HG02840 (cell line): ENCODE data around the gene DRC7.
"Not testable (repeated sequence)": the region's sequence is repeated elsewhere in the genome, so short reads cannot be mapped to it uniquely, and the experiment has no call there.

Experiments used
- ATAC-seq: cut with Tn5 transposase; IDR thresholded peaks from one replicate; pipeline ENCODE4 v1.9.1; 2021; ENCODE audit warnings: mild to moderate bottlenecking, moderate library complexity, moderate number of reproducible peaks; ENCODE audit not compliant: unreplicated experiment, low FRiP score

Gene DRC7

DNA sequence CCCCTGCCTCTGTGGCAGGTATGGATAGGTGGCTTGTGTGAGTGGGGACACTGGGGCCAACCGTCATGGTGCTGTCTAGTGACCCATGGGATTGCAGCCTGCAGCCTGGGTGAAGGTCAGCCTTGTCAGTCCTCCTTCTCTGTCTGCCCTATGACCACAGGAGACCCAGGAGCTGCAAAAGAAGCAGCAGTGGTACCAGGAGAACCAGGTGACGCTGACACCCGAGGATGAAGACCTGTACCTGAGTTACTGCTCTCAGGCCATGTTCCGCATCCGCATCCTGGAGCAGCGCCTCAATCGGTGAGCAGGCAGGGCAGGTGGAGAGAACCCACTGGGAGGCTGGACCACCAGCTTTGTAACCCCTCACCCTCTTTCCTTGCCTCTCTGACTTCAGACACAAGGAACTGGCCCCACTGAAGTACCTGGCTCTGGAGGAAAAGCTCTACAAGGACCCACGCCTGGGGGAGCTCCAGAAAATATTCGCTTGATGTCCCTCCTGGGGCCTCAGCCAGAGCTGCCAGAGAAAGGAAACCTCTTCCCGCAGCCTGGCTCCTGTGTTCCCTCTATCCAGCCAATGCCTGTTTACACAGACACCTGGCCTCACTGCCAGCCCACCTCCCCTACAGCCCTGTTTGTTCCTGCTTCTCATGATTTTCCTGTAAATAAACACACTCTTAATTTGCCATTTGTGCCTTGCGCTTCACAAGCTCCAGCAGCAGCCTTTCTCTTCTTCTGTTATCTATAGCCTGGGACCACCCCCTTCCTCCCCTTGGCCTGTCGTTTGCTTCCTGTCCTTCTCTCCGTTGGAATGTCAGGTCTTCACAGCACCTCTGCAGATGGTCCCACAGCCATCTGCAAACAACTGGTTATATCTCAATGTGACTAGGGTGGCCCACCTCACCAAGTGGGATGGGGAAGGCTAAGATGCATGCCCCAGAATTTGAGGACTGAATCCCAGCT is 36.4 kb downstream of the DRC7 start:
- ATAC-seq, result no peak

- ATAC-seq, result no peak
Observed at GRCh38 chr16:57732037-57732436, 37.4 kb downstream of the DRC7 start.

DNA sequence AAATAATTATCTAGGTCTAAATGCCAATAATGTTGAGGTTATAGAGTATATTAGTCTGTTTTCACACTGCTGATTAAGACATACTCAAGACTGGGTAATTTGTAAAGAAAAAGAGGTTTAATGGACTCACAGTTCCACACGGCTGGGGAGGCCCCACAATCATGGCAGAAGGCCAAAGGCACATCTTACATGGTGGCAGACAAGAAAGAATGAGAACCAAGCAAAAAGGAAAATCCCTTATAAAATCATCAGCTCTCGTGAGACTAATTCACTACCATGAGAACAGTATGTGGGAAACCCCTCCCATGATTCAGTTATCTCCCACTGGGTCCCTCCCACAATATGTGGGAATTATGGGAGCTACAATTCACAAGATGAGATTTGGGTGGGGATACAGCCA is 38.1 kb downstream of the DRC7 start:
- no peak for ATAC-seq

DNA sequence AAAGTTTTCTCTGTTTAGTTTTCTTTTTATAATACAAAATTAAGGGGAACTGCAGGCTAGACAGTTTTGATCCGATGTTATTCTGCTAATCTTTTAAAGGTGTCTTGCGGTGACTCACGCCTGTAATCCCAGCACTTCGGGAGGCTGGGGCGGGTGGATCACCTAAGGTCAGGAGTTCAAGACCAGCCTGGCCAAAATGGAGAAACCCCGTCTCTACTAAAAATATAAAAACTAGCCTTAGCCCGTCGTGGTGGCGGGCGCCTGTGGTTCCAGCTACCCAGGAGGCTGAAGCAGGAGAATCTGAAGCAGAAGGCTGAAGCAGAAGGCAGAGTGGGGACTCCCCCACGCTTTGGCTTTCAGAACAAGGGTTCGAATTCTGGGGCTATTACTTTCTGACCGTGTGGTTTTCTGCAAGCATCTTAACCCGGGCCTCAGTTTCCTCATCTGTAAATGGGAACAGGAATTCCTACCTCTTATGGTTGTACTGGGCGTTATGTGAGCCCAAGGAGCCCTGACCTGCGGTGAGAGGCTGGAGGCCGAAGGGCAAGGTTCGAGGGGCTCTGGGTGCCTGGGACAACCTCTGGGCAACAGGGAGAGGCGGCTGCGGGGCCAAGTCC is 39.8 kb downstream of the DRC7 start:
- ATAC-seq, result no peak

- peak; percentile 88 for ATAC-seq
Observed at GRCh38 chr16:57734925-57735754, 40.5 kb downstream of the DRC7 start.

- peak; percentile 28 for ATAC-seq
Observed at GRCh38 chr16:57735755-57736418, 41.3 kb downstream of the DRC7 start, which contains the start of gene KATNB1. KATNB1 (plus strand) TSS chr16:57735770; CDS start chr16:57737244, 1,474 bp downstream.

- no peak for ATAC-seq
Observed at GRCh38 chr16:57736419-57737351, 42.1 kb downstream of the DRC7 start.

GRCh38 chr16:57738844-57739243 is 44.2 kb downstream of the DRC7 start:
- no peak for ATAC-seq

DNA sequence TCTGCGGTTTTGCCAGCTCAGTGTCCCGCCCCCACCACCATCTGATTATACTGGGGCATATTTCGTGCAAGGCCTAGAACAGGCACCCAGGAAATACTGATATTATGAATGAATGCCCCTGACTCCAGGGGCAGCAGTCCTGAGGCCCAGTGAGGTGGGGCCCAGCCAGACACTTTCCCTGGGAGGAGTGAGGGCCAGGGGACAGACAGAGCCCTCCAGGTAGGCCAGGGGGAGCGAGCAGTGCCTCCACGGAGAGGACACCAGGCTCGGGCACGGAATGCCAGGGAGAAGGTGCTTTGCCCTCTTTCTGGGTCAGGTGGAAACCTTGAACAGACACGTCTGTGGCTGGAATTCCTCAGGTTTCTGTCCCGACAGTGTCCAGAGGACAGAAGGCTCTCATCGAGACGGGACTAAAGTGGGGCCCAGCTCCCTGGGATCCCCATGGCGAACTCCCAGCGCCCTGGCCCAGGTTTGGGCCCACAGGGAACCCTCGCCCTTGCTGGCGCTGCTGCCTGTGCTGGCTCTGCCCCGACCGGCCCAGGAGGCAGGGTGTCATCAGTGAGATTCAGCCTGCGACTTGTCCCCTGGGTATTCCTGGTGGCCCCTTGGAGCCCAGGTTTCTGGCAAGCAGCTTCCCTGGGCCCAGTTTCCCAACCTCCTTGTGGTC is 45.3 kb downstream of the DRC7 start:
- ATAC-seq, result no peak

- no peak for ATAC-seq
Observed at GRCh38 chr16:57740423-57741071, 45.9 kb downstream of the DRC7 start.

DNA sequence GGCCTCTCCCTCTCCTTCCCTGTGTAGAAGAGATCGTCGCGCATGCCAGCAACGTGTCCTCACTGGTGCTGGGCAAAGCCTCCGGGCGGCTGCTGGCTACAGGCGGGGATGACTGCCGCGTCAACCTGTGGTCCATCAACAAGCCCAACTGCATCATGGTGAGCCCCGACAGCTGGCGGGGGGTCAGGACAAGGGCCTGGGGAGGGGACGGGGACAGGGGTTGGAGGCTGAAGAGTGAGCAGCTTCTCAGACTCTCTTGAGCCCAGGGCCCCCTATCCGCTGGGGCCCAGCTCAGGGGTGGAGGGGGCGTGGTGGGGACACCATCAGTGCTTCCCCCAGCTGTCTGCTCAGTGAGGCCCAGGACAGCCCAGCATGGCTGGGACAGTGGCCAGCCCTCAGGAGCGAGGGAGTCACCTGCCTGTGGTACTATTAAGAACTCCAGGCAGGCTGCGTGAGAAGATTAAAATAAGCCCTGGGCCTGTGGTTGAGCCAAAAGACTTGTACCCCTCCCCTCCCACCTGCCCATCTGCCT is 47.1 kb downstream of the DRC7 start:
- ATAC-seq, result no peak

- no peak for ATAC-seq
Observed at GRCh38 chr16:57742543-57742942, 47.9 kb downstream of the DRC7 start.

GRCh38 chr16:57743458-57743857 is 48.9 kb downstream of the DRC7 start:
- ATAC-seq, result no peak

DNA sequence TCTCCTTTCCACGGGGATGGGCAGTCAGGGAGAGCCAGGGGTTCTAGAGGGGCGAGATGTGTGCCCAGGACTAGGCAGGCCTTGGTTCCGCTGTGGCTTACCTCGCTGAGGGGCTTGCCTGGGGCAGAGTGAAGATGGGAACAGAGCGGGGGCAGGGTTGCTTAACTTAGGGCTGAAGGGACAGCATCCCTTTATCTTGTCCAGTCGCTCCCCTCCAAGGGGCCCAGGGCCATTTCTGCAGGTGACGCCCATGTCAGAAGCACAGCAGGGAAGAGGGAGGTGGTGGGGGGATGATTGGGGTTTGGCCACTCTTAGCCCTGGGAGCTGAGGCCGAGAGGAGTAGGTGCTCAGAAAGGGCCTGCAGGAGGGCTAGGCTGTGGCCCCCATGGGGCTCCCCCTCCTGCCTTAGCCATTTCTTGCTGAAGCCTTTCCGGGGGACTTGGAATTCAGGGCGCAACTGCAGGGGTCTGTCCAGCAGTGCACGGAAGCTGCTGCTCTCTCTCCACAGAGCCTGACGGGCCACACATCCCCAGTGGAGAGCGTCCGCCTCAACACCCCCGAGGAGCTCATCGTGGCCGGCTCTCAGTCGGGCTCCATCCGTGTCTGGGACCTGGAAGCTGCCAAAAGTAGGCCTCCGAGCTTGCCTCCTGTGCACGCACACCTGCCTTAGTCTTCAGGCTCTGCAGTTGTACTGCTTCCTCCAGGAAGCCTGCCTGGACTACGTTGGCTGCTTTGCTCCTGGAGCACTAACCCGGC is 49.5 kb downstream of the DRC7 start:
- no peak for ATAC-seq

DNA sequence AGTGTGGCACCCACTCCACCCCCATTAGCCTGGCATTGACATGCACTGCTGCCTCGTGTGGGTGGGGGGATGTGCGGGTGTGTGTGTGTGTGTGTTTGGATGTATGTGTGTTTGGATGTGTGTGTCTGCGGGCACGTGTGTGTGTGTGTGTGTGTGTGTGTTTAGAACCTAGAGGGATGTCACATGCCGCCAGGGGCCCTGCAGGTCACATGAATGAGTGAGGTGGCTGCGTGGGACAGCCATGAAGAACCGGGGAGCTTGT is 50.0 kb downstream of the DRC7 start:
- ATAC-seq, result no peak

DNA sequence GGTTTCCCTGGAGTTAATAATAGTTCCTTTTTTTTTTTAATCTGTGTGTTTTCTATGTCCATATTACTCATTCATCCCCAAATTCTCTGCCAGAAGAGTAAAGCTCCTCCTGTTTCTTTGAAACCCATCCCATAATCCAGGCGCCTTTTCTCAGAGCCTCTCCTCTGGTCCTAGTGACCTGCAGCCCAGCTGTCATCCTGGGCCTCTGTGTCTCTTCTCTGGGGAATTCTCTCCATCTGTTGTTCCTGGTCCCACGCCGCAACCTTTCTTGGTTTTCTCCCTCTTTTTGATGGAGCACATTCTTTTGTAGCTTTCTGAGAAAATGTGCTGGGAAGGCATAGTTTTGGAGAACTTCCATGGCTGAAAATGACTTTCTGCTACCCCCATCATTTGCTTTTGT is 51.2 kb downstream of the DRC7 start:
- no peak for ATAC-seq

DNA sequence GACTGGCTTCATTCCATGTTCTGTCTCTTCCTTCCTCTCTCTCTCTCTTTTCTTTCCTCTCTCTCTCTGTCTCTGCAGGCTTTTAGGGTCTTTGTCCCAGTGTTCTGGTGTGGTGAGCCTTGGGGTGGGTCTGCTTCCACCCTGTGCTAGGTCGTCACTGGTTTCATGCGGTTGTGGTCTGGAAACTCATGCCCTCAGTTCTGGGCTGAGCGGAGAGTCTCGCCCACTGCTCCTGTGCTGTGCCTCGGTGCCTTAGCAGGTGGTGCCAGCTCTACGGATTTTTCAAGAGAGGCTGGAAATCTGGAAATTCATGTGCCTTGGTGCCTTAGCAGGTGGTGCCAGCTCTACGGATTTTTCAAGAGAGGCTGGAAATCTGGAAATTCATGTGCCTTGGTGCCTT is 51.7 kb downstream of the DRC7 start:
- ATAC-seq, result not testable (repeated sequence)

DNA sequence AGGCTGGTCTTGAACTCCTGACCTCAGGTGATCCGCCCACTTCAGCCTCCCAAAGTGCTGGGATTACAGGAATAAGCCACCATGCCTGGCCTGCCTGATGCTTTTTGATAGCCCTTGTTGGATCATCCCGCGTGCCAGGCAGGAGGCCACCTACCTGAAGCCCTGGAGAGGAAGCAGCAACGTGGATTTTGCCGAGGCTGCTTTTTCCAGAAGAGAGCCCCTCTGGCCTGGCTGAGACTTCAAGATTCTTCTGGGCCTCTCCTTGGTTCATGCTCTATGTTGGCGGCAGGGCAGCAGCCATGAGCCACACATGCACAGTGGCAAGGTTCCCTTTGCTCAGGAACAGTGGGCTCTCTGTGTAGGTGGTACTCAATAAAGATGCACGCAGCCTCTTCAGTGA is 52.5 kb downstream of the DRC7 start:
- ATAC-seq, result no peak
